ENCODE data around the gene IRF8.
A peak's percentile ranks its signal among the peaks of the same experiment; 100 is the strongest.
"Not testable (repeated sequence)": the region's sequence is repeated elsewhere in the genome, so short reads cannot be mapped to it uniquely, and the experiment has no call there.

Gene IRF8

DNA sequence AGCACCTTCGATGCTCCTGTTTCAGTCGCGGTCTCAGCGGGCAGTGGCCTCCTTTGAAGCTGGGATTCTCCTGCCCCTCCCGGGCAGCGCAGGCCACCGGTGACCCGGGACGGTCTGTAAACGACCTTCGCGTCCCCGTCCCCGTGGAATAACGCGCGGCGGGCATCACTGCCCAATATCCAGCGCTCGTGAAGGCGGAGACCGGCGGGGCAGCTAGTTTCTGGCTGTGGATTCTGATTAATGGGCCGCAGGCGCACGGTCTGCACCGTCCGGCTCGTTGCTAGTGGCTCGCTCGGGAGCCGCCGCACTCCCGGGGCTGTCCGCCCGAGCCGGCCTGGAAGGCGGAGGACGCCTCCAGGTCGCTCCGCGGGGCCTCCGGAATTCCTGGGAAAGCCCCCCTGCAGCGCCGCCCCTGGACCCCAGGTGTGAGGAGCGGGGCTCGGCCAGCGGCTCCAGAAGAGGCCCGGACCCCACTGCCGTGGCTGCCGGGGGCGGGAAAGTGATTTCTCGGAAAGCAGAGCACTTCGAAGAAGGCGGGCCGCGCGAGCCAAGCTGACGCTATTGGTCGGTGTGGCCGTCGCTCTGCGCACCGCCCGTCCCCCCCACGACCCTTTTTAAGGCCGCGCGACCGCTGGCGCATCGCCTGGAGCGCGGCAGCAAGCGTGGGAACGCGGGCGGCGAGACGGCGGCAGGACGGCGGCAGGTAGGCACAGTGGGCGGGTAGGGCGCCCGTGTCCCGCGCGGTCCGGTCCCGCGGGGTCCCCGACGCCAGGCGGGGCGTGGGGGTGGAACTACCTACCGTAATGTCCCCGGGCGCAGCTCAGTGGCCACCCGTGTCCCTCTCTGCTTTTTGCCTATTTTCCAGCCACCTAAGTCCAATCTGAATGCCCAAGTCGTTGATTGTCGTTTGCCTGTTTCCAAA, at the start of gene IRF8:
IRF8 (plus strand) TSS at position 642 of the 922 bp plus-strand sequence. CDS start 3,854 bp downstream, outside the sequence.
- DNase-seq = no peak

DNA sequence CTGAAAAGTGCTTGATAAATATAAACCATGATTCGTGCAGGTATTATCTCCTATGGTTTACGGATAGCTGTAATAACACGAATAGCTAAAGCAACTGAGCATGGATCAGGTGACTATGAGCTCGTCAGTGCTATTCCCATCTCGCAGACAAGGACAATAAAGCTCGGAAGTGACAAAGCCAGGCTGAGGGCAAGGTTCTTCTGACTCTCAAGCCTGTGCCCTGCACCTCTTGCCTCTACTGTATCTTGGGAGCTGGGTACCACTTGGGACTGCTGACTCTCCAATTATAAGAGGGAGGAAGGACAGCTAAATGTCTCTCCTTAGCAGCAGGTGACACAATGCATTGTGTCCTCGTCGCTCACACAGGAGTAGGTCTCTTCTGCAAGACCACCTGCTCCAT, 49.6 kb upstream of the IRF8 start:
- no peak for DNase-seq

GRCh38 chr16:85850344-85850880, 48.5 kb upstream of the IRF8 start:
- DNase-seq = no peak

GRCh38 chr16:85851034-85851785, 47.8 kb upstream of the IRF8 start:
- DNase-seq = no peak

DNA sequence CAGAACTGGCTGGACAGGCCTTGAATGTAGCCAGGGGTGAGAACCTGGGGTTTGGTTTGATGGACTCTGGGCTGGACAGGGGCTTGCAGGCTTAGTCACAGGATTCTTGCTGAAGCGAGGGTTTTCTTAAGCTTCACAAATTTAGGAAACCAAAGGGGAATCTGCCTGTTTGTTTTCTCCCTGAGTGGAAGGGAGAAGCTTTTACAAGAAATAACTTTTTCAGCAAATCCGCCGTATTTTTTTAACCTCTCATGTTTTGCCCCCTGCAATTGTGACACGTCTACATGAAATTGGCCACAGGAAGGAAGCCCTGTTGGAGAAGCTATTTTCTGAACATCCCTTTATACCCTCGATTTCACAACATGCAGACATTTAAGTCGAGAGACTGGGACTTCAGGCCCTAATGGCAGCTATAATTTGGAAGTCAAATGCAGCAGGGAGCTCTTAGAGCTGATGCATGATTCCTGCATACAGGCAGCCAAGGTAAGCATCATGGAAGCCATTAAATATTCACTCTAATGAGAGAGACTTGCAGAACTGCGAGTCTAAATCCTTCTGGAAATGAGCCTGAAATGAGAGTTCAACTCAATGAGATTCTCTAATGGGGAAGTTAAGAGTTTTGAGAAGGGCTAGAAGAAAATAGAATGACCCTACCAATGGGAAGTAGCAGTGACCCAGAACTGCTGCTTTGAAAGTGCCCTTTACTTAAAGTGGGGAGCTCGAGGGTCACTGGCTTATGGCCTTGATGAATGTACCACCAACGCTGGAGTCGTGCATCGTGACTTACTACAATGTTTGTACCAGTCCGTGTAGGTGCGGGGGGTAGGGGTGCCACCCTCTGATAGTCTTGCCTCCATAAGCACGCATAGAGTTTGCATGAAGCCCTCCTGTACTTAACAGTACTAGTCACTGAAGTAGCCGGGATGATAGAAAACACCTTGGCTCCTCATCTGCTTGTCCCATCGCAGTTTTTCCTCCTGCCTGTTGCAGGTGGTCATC, 45.1 kb upstream of the IRF8 start:
- no peak for DNase-seq

- no peak for DNase-seq
These were observed 44.0 kb upstream of the IRF8 start for GRCh38 chr16:85854935-85855334.

DNA sequence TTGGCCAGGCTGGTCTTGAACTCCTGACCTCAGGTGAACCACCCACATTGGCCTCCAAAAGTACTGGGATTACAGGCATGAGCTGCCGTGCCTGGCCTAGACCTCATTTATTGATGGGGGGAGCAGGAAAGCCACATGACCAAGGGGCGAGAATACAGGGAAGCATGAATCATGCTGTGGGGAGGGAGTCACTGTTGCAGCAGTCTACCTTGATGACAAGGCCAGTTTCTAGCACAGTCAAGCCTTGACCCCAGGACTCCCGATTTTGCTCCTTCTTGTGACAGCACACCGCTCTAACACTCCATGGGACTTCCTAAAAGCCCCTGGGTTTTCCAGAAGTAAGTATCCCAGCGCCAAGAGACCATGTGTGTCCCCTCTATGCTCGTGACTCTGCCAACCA, 42.9 kb upstream of the IRF8 start:
- DNase-seq = no peak

GRCh38 chr16:85856585-85856984, 42.4 kb upstream of the IRF8 start:
- DNase-seq = no peak

DNA sequence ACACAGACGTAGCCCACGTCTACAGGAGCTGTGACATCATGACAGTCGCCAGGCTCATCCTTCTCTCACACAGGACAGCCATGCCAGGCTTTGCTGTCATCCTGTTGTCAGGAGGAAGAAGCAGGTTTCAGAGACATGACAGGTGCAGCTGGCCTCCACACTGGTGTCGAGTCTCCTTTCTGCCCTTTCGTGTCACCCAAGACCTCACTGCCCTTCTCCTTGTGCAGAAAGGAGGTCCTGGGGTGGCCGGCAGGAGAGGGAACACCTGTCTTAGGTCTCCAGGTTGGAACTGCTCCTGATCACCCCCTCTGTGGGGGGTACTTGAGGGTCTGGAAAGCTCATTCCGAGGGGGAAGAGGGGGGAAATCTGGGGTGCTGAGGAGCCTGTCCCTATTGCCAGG, 41.6 kb upstream of the IRF8 start:
- DNase-seq = no peak

GRCh38 chr16:85858571-85858970, 40.4 kb upstream of the IRF8 start:
- DNase-seq = not testable (repeated sequence)

- DNase-seq = no peak
These were observed 39.8 kb upstream of the IRF8 start for GRCh38 chr16:85858984-85859817.

GRCh38 chr16:85859818-85860125, 39.2 kb upstream of the IRF8 start:
- DNase-seq = no peak

DNA sequence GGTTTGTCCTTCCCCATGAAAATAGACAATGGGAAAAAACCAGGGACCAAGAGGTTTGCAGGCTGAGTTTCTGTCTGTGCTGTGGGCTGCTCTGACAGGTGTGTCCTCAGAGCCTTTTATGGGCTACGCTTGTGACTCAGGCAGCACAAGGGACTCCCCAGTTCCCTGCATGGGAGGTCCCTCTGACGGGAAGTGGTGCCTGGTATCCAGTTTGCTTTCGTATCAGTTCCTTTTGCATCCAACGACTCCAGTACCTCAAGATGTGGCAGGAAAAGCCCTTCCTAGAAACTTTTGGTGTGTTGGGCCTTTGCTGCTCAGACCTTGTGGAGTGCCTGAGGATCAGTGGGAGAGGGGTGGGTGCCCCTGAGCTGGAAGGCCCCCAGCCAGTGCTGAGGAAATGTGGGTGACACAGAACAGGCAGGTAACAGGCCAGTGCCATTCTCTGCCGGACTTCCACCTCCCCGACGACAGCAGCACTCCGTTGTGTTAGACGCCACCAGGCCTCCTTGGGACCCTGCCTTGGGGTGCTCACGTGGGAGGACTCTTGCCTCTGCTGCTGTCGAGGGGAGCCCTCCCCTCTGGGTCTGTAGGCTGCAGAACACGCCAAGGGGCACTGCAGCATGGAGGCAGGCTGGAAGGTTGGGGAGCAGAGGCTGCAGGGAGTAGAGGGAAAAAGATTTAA, 38.4 kb upstream of the IRF8 start:
- no peak for DNase-seq

DNA sequence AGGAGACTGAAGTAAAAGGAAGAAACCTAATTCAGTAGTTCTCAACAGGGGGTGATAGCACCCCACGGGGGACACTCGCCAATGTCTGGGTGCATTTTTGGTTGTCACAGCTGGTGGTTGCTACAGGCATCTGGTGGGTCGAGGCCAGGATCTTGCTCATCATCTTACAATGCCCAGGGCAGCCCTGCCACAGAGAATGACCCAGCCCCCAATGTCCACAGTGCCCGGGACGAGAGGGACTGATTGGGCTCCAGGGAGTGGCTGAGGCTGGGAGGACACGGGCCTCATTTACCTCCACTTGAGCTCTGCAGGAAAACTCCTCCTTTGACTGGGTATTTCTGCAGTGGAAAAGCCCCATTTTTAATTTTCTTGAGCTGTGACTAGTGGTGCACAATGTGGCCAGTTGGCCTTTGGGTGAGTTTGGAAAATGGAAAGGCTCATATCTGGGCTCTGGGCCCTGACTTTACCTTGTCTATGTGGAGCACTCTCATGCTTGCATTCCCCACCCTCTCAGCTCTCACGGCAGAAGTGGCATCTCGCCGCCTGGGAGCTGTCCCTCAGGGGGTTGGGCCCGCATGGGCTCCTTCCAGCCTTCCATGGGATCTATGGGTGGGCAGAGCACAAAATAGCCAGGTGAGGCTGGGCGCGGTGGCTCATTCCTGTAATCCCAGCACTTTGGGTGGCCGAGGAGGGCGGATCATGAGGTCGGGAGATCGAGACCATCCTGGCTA, 37.7 kb upstream of the IRF8 start:
- DNase-seq = no peak

DNA sequence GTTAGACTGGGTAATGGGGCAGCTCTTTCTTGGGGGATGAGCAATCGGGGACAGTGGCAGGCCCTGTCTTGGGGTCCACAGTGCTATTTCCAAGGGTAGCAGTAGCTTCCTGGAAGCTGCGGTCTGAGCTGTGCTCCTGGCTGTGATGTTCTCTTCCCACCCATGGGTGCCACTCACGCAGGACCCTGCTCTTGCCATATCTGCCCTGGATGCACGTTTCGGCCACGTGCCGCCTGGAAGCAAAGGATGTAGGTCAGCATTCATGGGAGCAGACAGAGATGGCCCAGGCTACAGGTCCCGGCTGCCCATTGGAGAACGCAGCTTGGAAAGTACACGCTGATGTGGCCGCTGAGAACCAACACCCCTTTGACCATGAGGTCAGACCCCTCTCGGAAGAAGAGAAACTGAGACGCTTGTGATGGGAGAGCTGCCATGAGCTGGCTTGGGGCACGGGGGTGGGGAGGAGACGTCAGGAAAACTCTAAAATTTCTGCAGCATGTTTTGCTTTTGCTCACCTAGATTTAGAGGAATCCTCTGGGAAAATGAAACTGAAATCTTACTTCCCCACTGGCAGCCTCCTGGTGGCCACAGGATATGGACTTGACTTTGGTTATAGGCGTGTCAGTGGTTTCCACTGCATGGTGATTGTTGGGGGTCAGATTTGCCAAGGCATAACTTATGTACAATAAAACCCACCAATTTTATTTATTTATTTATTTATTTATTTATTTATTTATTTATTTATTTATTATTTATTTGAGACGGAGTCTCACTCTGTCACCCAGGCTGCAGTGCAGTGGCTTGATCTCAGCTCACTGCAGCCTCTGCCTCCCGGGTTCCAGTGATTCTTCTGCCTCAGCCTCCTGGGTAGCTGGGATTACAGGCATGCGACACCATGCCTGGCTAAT, 36.2 kb upstream of the IRF8 start:
- no peak for DNase-seq

- peak; percentile 11 for DNase-seq
These were observed 35.6 kb upstream of the IRF8 start for GRCh38 chr16:85863384-85863774.

DNA sequence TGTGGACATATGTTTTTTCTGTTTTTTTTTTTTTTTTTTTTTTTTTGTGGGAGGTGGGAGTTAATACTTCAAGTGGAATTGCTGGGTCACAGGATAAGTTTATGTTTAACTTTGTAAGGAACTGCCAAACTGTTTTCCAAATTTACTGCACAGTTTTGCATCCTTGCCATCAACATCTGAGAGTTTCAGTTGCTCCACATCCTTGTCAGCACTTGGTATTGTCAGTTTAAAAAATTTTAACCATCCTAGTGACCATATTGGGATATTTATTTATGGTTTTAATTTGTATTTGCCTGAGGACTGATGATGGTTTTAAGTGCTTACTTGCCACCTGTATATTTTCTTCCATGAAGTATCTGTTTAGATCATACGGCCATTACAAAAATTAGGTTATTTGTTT, 34.0 kb upstream of the IRF8 start:
- DNase-seq = no peak

GRCh38 chr16:85867189-85867588, 31.8 kb upstream of the IRF8 start:
- no peak for DNase-seq

DNA sequence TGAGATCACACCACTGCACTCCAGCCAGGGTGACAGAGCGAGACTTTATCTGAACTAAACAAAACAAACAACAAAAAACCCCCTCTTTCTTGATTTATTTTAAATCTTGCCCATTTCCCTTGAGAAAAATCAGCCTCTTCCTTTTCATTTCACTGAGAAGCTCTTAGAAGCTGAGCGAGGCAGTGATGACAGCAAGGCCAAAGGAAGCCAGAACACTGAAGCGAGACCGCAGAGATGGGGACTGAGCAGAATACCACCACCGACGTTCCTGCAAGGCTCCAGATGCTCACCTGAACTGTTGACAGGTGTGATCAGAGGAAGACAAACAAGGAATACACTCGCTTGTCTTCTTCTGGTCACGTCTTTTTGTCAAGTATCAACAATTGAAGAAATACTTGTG, 30.5 kb upstream of the IRF8 start:
- DNase-seq = no peak
